HG03558 (cell line): ENCODE data around the gene CAMSAP1.
"Not testable (repeated sequence)": the region's sequence is repeated elsewhere in the genome, so short reads cannot be mapped to it uniquely, and the experiment has no call there.

Experiments used
- ATAC-seq: cut with Tn5 transposase; IDR thresholded peaks from one replicate; pipeline ENCODE4 v1.9.1; 2021; ENCODE audit warnings: moderate number of reproducible peaks; ENCODE audit not compliant: unreplicated experiment; ENCODE audit errors: extremely low read depth

The CAMSAP1 gene

GRCh38 chr9:135924628-135925338 lies 17.4 kb upstream of the CAMSAP1 start:
- no peak for ATAC-seq

GRCh38 chr9:135923508-135923907 lies 16.2 kb upstream of the CAMSAP1 start:
- no peak for ATAC-seq

GRCh38 chr9:135921749-135922310 lies 14.5 kb upstream of the CAMSAP1 start:
- ATAC-seq = no peak

GRCh38 chr9:135920973-135921585 lies 13.7 kb upstream of the CAMSAP1 start:
- ATAC-seq = no peak

- no peak for ATAC-seq
Measured at GRCh38 chr9:135920256-135920930, 13.0 kb upstream of the CAMSAP1 start.

- ATAC-seq = no peak
Measured at GRCh38 chr9:135919318-135919890, 12.1 kb upstream of the CAMSAP1 start.

- not testable (repeated sequence) for ATAC-seq
Measured at GRCh38 chr9:135916227-135916626, 8.9 kb upstream of the CAMSAP1 start.

- no peak for ATAC-seq
Measured at GRCh38 chr9:135914921-135915320, 7.6 kb upstream of the CAMSAP1 start.

GRCh38 chr9:135911233-135911632 lies 3.9 kb upstream of the CAMSAP1 start:
- ATAC-seq = not testable (repeated sequence)

- no peak for ATAC-seq
Measured at GRCh38 chr9:135910757-135911156, 3.4 kb upstream of the CAMSAP1 start.

- no peak for ATAC-seq
Measured at GRCh38 chr9:135910216-135910615, 2.9 kb upstream of the CAMSAP1 start.

- no peak for ATAC-seq
Measured at GRCh38 chr9:135909371-135909770, 2.0 kb upstream of the CAMSAP1 start.

GRCh38 chr9:135908754-135909204 lies 1.4 kb upstream of the CAMSAP1 start:
- ATAC-seq = no peak

GRCh38 chr9:135908093-135908753 lies 877 bp upstream of the CAMSAP1 start:
- no peak for ATAC-seq

- ATAC-seq = no peak
Measured at GRCh38 chr9:135907006-135907430, 328 bp downstream of the CAMSAP1 start.

- no peak for ATAC-seq
Measured at GRCh38 chr9:135906291-135907005, 898 bp downstream of the CAMSAP1 start.

GRCh38 chr9:135905380-135906258 lies 1.7 kb downstream of the CAMSAP1 start:
- ATAC-seq = no peak

GRCh38 chr9:135903786-135904520 lies 3.4 kb downstream of the CAMSAP1 start:
- ATAC-seq = no peak
